Trophoblast cell (in vitro differentiated cells and primary cell): ENCODE measurements around the gene RIC8B.

Source experiments
- DNase-seq, 2 donors: peaks; one replicate each; pipeline ENCODE4 v3.0.0-alpha.2; 2016
- H2AFZ ChIP-seq: 2 replicates; pipeline ENCODE4 v1.6.1; 2013; ENCODE audit warnings: low read length, moderate library complexity, mild to moderate bottlenecking; ENCODE audit not compliant: insufficient read depth, poor library complexity
- H2AK5ac ChIP-seq: 2 replicates; pipeline ENCODE4 v1.6.1; 2013; ENCODE audit warnings: mild to moderate bottlenecking, low read length
- H2BK120ac ChIP-seq: 2 replicates; pipeline ENCODE4 v1.6.1; 2013; ENCODE audit warnings: low read length, mild to moderate bottlenecking, moderate library complexity; ENCODE audit not compliant: insufficient read depth, poor library complexity
- H2BK12ac ChIP-seq: 2 replicates; pipeline ENCODE4 v1.6.1; 2013; ENCODE audit warnings: mild to moderate bottlenecking, low read length, moderate library complexity
- H2BK5ac ChIP-seq: 2 replicates; pipeline ENCODE4 v1.6.1; 2013; ENCODE audit warnings: low read length, low read depth, moderate library complexity, mild to moderate bottlenecking; ENCODE audit not compliant: poor library complexity
- H3K14ac ChIP-seq: 2 replicates; pipeline ENCODE4 v1.6.1; 2013; ENCODE audit warnings: mild to moderate bottlenecking, low read length
- H3K18ac ChIP-seq: 2 replicates; pipeline ENCODE4 v1.6.1; 2013; ENCODE audit warnings: mild to moderate bottlenecking, low read length
- H3K23ac ChIP-seq: 2 replicates; pipeline ENCODE4 v1.6.1; 2013; ENCODE audit warnings: low read length
- H3K27ac ChIP-seq: 2 replicates; pipeline ENCODE4 v1.5.1; 2013; ENCODE audit warnings: low read depth, mild to moderate bottlenecking, inconsistent platforms, low read length, moderate library complexity
- H3K27me3 ChIP-seq: 2 replicates; pipeline ENCODE4 v1.6.1; 2013; ENCODE audit warnings: inconsistent platforms, mild to moderate bottlenecking, low read length, moderate library complexity; ENCODE audit not compliant: insufficient read depth
- H3K36me3 ChIP-seq, 2 experiments: 1 replicate in 1 of 2; 2 replicates in 1 of 2; pipeline ENCODE4 v1.6.1; 2013; ENCODE audit warnings: low read length in 2 of 2, mild to moderate bottlenecking in 2 of 2, moderate library complexity in 1 of 2; ENCODE audit not compliant: insufficient read depth in 2 of 2, control insufficient read depth in 1 of 2
- H3K4ac ChIP-seq: 2 replicates; pipeline ENCODE4 v1.6.1; 2013; ENCODE audit warnings: low read depth, mild to moderate bottlenecking, low read length, moderate library complexity
- H3K4me1 ChIP-seq, 2 experiments: 1 replicate in 1 of 2; 2 replicates in 1 of 2; pipeline ENCODE4 v1.6.1; 2013; ENCODE audit warnings: low read length in 2 of 2, mild to moderate bottlenecking in 2 of 2, moderate library complexity in 1 of 2; ENCODE audit not compliant: insufficient read depth in 2 of 2, control insufficient read depth in 1 of 2
- H3K4me2 ChIP-seq: 2 replicates; pipeline ENCODE4 v1.6.1; 2013; ENCODE audit warnings: inconsistent platforms, mild to moderate bottlenecking, low read length, moderate library complexity
- H3K4me3 ChIP-seq: 2 replicates; pipeline ENCODE4 v1.5.1; 2013; ENCODE audit warnings: mild to moderate bottlenecking, low read depth, low read length, inconsistent platforms
- H3K79me1 ChIP-seq: one replicate; pipeline ENCODE4 v1.6.1; 2013; ENCODE audit warnings: low read length
- H3K79me2 ChIP-seq: 2 replicates; pipeline ENCODE4 v1.6.1; 2013; ENCODE audit warnings: low read length, mild to moderate bottlenecking; ENCODE audit not compliant: control insufficient read depth, insufficient read depth, poor library complexity
- H3K9ac ChIP-seq: 2 replicates; pipeline ENCODE4 v1.6.1; 2013; ENCODE audit warnings: mild to moderate bottlenecking, low read length
- H3K9me3 ChIP-seq: 2 replicates; pipeline ENCODE4 v1.6.1; 2013; ENCODE audit warnings: low read depth, mild to moderate bottlenecking, control low read depth, inconsistent platforms, low read length; ENCODE audit not compliant: insufficient read depth
- H4K12ac ChIP-seq: 2 replicates; pipeline ENCODE4 v1.6.1; 2013; ENCODE audit warnings: low read depth, mild to moderate bottlenecking, low read length, moderate library complexity
- H4K8ac ChIP-seq: 2 replicates; pipeline ENCODE4 v1.6.1; 2013; ENCODE audit warnings: low read depth, mild to moderate bottlenecking, low read length, moderate library complexity
- H4K91ac ChIP-seq: one replicate; pipeline ENCODE4 v1.6.1; 2013; ENCODE audit warnings: low read depth, mild to moderate bottlenecking, low read length, moderate library complexity
- WGBS: extraction: QIAGEN DNeasy Blood & Tissue Kit; methylation state at CpG from one replicate; pipeline ENCODE4 v1.1.7; 2013; ENCODE audit warnings: missing lambda C conversion rate; ENCODE audit not compliant: insufficient read length, insufficient coverage; ENCODE audit errors: extremely low coverage; 5-methylcytosine and 5-hydroxymethylcytosine counted together

Gene RIC8B

GRCh38 chr12:106816231-106816630 lies 41.7 kb downstream of the RIC8B start:
- DNase-seq = no peak
- no CpG with 5 or more reads among the region's 2 CpGs for WGBS
- H3K14ac ChIP-seq = no peak overlapping the region

GRCh38 chr12:106819991-106820390 lies 45.5 kb downstream of the RIC8B start:
- Histone ChIP-seq H2BK12ac (no peak overlapping the region), H3K27me3 (no peaks in the 10 kb centered on the region), H2BK5ac (no peak overlapping the region), H3K79me2 (no peaks in the 10 kb centered on the region), H3K4me3 (no peak overlapping the region), H4K91ac (no peak overlapping the region), H4K12ac (no peak overlapping the region), H2AFZ (no peak overlapping the region), H3K18ac (no peak overlapping the region), H2AK5ac (no peak overlapping the region), H3K9ac (no peak overlapping the region), H3K4ac (no peak overlapping the region), H3K14ac (no peak overlapping the region), H3K4me2 (no peak overlapping the region), H3K79me1 (no peaks in the 10 kb centered on the region), H4K8ac (no peak overlapping the region), H3K23ac (no peak overlapping the region), H3K9me3 (no peaks in the 10 kb centered on the region), H2BK120ac (no peak overlapping the region), H3K36me3 (peaks cover under 1 to 1% of the 10 kb centered on the region in 2 experiments), H3K27ac (no peak overlapping the region), H3K4me1 (no peaks in the 10 kb centered on the region)
- DNase-seq = no peak
- no CpG with 5 or more reads among the region's 1 CpG for WGBS

More at GRCh38 chr12:106816231-106816630, 41.7 kb downstream of the RIC8B start:
- Histone ChIP-seq H4K91ac (no peak overlapping the region), H2BK12ac (no peak overlapping the region), H3K27ac (no peak overlapping the region), H4K12ac (no peak overlapping the region), H2BK5ac (no peak overlapping the region), H3K79me2 (no peaks in the 10 kb centered on the region), H3K79me1 (no peaks in the 10 kb centered on the region), H3K18ac (no peak overlapping the region), H3K4ac (no peak overlapping the region), H3K4me1 (no peaks in the 10 kb centered on the region), H3K9ac (no peak overlapping the region), H3K27me3 (no peaks in the 10 kb centered on the region), H3K4me2 (no peak overlapping the region), H3K4me3 (no peak overlapping the region), H4K8ac (no peak overlapping the region), H2BK120ac (no peak overlapping the region), H2AK5ac (no peak overlapping the region), H2AFZ (no peak overlapping the region), H3K23ac (no peak overlapping the region), H3K9me3 (no peaks in the 10 kb centered on the region), H3K36me3 (peaks cover 3 to 4% of the 10 kb centered on the region in 2 experiments)

GRCh38 chr12:106831699-106832098 lies 57.2 kb downstream of the RIC8B start:
- DNase-seq = no peak
- H3K14ac ChIP-seq = no peak overlapping the region
- H4K91ac ChIP-seq = no peak overlapping the region
- no peak overlapping the region for H3K4ac ChIP-seq
- no peak overlapping the region for H3K18ac ChIP-seq
- H3K79me2 ChIP-seq = no peaks in the 10 kb centered on the region
- H3K9ac ChIP-seq = no peak overlapping the region
- no peak overlapping the region for H3K27ac ChIP-seq
- H2AK5ac ChIP-seq = no peak overlapping the region
- H3K27me3 ChIP-seq = no peaks in the 10 kb centered on the region
- H2BK12ac ChIP-seq = no peak overlapping the region
- H2BK5ac ChIP-seq = no peak overlapping the region
- no CpG with 5 or more reads among the region's 4 CpGs for WGBS
- no peaks in the 10 kb centered on the region for H3K4me1 ChIP-seq
- no peak overlapping the region for H3K4me2 ChIP-seq
- H2AFZ ChIP-seq = no peak overlapping the region
- no peak overlapping the region for H3K23ac ChIP-seq
- no peak overlapping the region for H4K12ac ChIP-seq
- H3K79me1 ChIP-seq = no peaks in the 10 kb centered on the region
- peaks cover 0 to 2% of the 10 kb centered on the region in 2 experiments for H3K36me3 ChIP-seq
- H3K4me3 ChIP-seq = no peak overlapping the region
- H3K9me3 ChIP-seq = no peaks in the 10 kb centered on the region
- no peak overlapping the region for H2BK120ac ChIP-seq
- no peak overlapping the region for H4K8ac ChIP-seq

GRCh38 chr12:106837782-106838181 lies 63.3 kb downstream of the RIC8B start:
- H2BK120ac ChIP-seq = no peak overlapping the region
- no peak overlapping the region for H4K12ac ChIP-seq
- H2AFZ ChIP-seq = no peak overlapping the region
- no peaks in the 10 kb centered on the region for H3K27me3 ChIP-seq
- H3K36me3 ChIP-seq = no peaks in the 10 kb centered on the region
- no peak overlapping the region for H4K8ac ChIP-seq
- no peak overlapping the region for H3K4me3 ChIP-seq
- no peaks in the 10 kb centered on the region for H3K79me2 ChIP-seq
- H3K4ac ChIP-seq = no peak overlapping the region
- H3K4me2 ChIP-seq = no peak overlapping the region
- no peak overlapping the region for H3K18ac ChIP-seq
- no peak overlapping the region for H3K14ac ChIP-seq
- no peak overlapping the region for H4K91ac ChIP-seq
- H3K9ac ChIP-seq = no peak overlapping the region
- WGBS = no CpG with 5 or more reads among the region's 8 CpGs
- no peaks in the 10 kb centered on the region for H3K4me1 ChIP-seq
- no peak for DNase-seq
- no peak overlapping the region for H3K23ac ChIP-seq
- H3K9me3 ChIP-seq = no peaks in the 10 kb centered on the region
- no peak overlapping the region for H2BK12ac ChIP-seq
- H3K27ac ChIP-seq = no peak overlapping the region
- no peak overlapping the region for H2AK5ac ChIP-seq
- H3K79me1 ChIP-seq = no peaks in the 10 kb centered on the region
- no peak overlapping the region for H2BK5ac ChIP-seq
